Endothelial cell of umbilical vein (primary cell): Measurements from ENCODE around the gene SETD1A. TPM values are rescaled to one million over a fixed set of nuclear protein-coding genes. Genes with fewer than 3 reads are reported as not detected.
A peak's percentile ranks its signal among the peaks of the same experiment; 100 is the strongest.

ENCODE experiments used
- BruUV-seq: library from RNA; stranded (reverse); fragments of 400-500 nt; replicated peaks from 2 replicates; lab custom pipeline; 2021; lab: Mats Ljungman, UMichigan
- CTCF ChIA-PET: fragments of 300-600, 350-600 bp; sonication (Branson Sonifier 250); formaldehyde crosslinking; loops from one replicate; lab custom pipeline; 2021; ENCODE audit warnings: antibody characterized with exemption, inconsistent platforms; lab: Charles Lee
- POLR2A ChIA-PET: fragments of 300-600, 350-600 bp; sonication (Branson Sonifier 250); formaldehyde crosslinking; loops from one replicate; lab custom pipeline; 2021; ENCODE audit warnings: antibody characterized with exemption, inconsistent platforms; lab: Charles Lee
- DNase-seq: peaks from one replicate; pipeline ENCODE4 v3.0.0-alpha.2; 2011; ENCODE audit warnings: low read depth, low spot score
- FAIRE-seq: peaks from 2 replicates; lab custom pipeline; 2011; peaks lifted over from hg19 to GRCh38; lab: Jason Lieb, UNC
- H2AFZ ChIP-seq: 2 replicates; pipeline ENCODE4 v1.6.0; 2012; ENCODE audit warnings: low read depth, low read length, control low read depth, inconsistent platforms
- H3K27ac ChIP-seq: 2 replicates; pipeline ENCODE4 v1.5.1; 2011; ENCODE audit warnings: low read depth, mild to moderate bottlenecking, control low read depth, low read length, moderate library complexity; ENCODE audit not compliant: insufficient read depth
- H3K27me3 ChIP-seq, 2 experiments: 2 replicates each; pipeline versions ENCODE4 v1.6.0 to v1.6.1; 2011; ENCODE audit warnings: low read length in 2 of 2, mixed read lengths in 1 of 2; ENCODE audit not compliant: control insufficient read depth in 2 of 2, insufficient read depth in 2 of 2
- H3K36me3 ChIP-seq, 2 experiments: 2 replicates in 1 of 2; 3 replicates in 1 of 2; pipeline ENCODE4 v1.5.1; 2011; ENCODE audit warnings: low read length in 2 of 2, mild to moderate bottlenecking in 1 of 2, moderate library complexity in 1 of 2; ENCODE audit not compliant: control insufficient read depth in 2 of 2, insufficient read depth in 2 of 2; ENCODE audit errors: extremely low read depth in 1 of 2
- H3K4me1 ChIP-seq: 3 replicates; pipeline ENCODE4 v1.5.1; 2011; ENCODE audit warnings: mild to moderate bottlenecking, low read length; ENCODE audit not compliant: control insufficient read depth, insufficient read depth; ENCODE audit errors: extremely low read depth
- H3K4me2 ChIP-seq: 2 replicates; pipeline ENCODE4 v1.6.1; 2011; ENCODE audit warnings: low read length, control low read depth, mixed read lengths; ENCODE audit not compliant: insufficient read depth
- H3K4me3 ChIP-seq, 3 experiments: fragments of 200-600 bp in 1 of 3; sonication (generic), shearing (Covaris generic) in 1 of 3; replicated peaks in 1 of 3; 2 replicates each; pipeline ENCODE4 v1.5.1; 2011 to 2016; ENCODE audit warnings: control low read depth in 3 of 3, low read length in 3 of 3, mild to moderate bottlenecking in 2 of 3, inconsistent platforms in 1 of 3, low read depth in 1 of 3, moderate library complexity in 1 of 3; ENCODE audit not compliant: insufficient read depth in 1 of 3
- H3K79me2 ChIP-seq: 2 replicates; pipeline ENCODE4 v1.6.0; 2012; ENCODE audit warnings: low read length, inconsistent platforms; ENCODE audit not compliant: control insufficient read depth, insufficient read depth
- H3K9ac ChIP-seq: replicated peaks from 2 replicates; pipeline ENCODE3; 2011; ENCODE audit warnings: low read length, control low read depth; ENCODE audit not compliant: insufficient read depth; ENCODE audit errors: extremely low read depth
- H3K9me1 ChIP-seq: replicated peaks from 3 replicates; pipeline ENCODE4 v1.6.0; 2011; ENCODE audit warnings: mild to moderate bottlenecking, low read length; ENCODE audit not compliant: control insufficient read depth, insufficient read depth; ENCODE audit errors: extremely low read depth
- H3K9me3 ChIP-seq: replicated peaks from 2 replicates; pipeline ENCODE4 v1.5.1; 2012; ENCODE audit warnings: low read length, inconsistent platforms; ENCODE audit not compliant: control insufficient read depth, insufficient read depth
- H4K20me1 ChIP-seq: replicated peaks from 2 replicates; pipeline ENCODE3; 2011; ENCODE audit warnings: mild to moderate bottlenecking, low read length; ENCODE audit not compliant: control insufficient read depth, insufficient read depth; ENCODE audit errors: extremely low read depth
- EZH2 ChIP-seq: IDR thresholded peaks from 2 replicates; pipeline ENCODE4 v1.6.1; 2012; ENCODE audit warnings: borderline replicate concordance, low read depth, mild to moderate bottlenecking, moderate library complexity, low read length, inconsistent platforms; ENCODE audit not compliant: severe bottlenecking
- MAX ChIP-seq: IDR thresholded peaks from 2 replicates; pipeline ENCODE4 v1.6.1; 2011; ENCODE audit not compliant: insufficient read depth, insufficient read length
- MYC ChIP-seq: IDR thresholded peaks from one replicate; pipeline ENCODE4 v1.6.1; 2011; ENCODE audit warnings: mild to moderate bottlenecking, low read depth, low read length
- POLR2AphosphoS5 ChIP-seq: IDR thresholded peaks from 2 replicates; pipeline ENCODE4 v1.6.1; 2012; ENCODE audit warnings: low read depth, mild to moderate bottlenecking, control low read depth, low read length, moderate library complexity; ENCODE audit not compliant: insufficient read depth
- dilution Hi-C: fragments of 300-500 bp; cut with MboI; formaldehyde crosslinking; loops from one replicate; pipeline ENCODE4 v1.15.0; 2019; ENCODE audit warnings: low sequenced_read_pairs; ENCODE audit not compliant: extremely low pct_ligation_motif_present
- intact Hi-C: fragments of 100-400 bp; cut with micrococcal nuclease; formaldehyde crosslinking; loops from one replicate; pipeline ENCODE4 v1.10.0; 2022
- polyA plus RNA-seq, 4 experiments: library from polyadenylated mRNA; depleted of rRNA in 3 of 4; stranded (reverse) in 3 of 4; unstranded in 1 of 4; fragments of >200 nt; gene quantifications; 2 replicates each; pipeline versions ENCODE4 v1.2.1 to v1.2.3, GENCODE V29; 2011 to 2012; ENCODE audit warnings: missing spikeins in 1 of 4
- total RNA-seq: library from RNA; stranded (reverse); gene quantifications from 2 replicates; pipeline ENCODE4 v1.2.3, GENCODE V29; 2021

SETD1A gene
- total and polyA plus RNA-seq, 2 donors (not counting 3 experiments of a cell fraction or from before 2014, with no cell fraction given) = 3.5 to 21.3 TPM

- Histone ChIP-seq H2AFZ (peak within 1 kb of the TSS; percentile 91), H3K4me2 (peak within 1 kb of the TSS; percentile 76), H3K9me1 (no peaks in the 10 kb centered on the region), H3K4me3 (peak within 1 kb of the TSS; percentile 63 to 75 (median 71)), H4K20me1 (no peaks in the 10 kb centered on the region), H3K4me1 (peaks cover 11% of the 10 kb centered on the region), H3K36me3 (peaks cover 3% of the 10 kb centered on the region in 2 experiments), H3K27ac (peak within 1 kb of the TSS; percentile 85), H3K79me2 (peaks cover 12% of the 10 kb centered on the region), H3K9ac (peak within 1 kb of the TSS; percentile 65), H3K27me3 (no peaks in the 10 kb centered on the region), H3K9me3 (no peaks in the 10 kb centered on the region)
- FAIRE-seq = peak; percentile 100
- TF ChIP-seq MYC (peak; percentile 18), POLR2AphosphoS5 (peak; percentile 42), MAX (peak; percentile 78), EZH2 (no peak)
- ChIA-PET POLR2A (interaction anchor here (0.7 to 1.0 kb wide), 2 partner anchors 41 to 840 kb away, joined by 3 to 5 read pairs; partner anchors contain the start of genes ZNF267, ZNF646 and ZNF668), CTCF (interaction anchor here (1.1 to 1.4 kb wide), 3 partner anchors 47 to 110 kb away, joined by 3 to 7 read pairs (median 6); partner anchors contain the start of gene HSD3B7)
- peak; percentile 94 for DNase-seq
- intact Hi-C loops (loop anchor here (1.0 to 2.0 kb wide), 5 partner anchors 41 to 426 kb away; partner anchors contain the start of genes ARMC5, KAT8, SETD1A and VKORC1), dilution Hi-C loops (no loop called here)
- BruUV-seq = TSS peak; percentile 38
Measured at GRCh38 chr16:31032736-31033708, 75.5 kb downstream of the SETD1A start, which contains the start of gene STX4. Gene STX4 (plus strand): TSS chr16:31033558. CDS start chr16:31033806, 248 bp downstream.
